Measurements from ENCODE around the gene LSP1. TPM values are rescaled to one million over a fixed set of nuclear protein-coding genes. Genes with fewer than 3 reads are reported as not detected.

The LSP1 gene
- total RNA-seq, 1 donor from 2014 or later = 46.4 TPM

GRCh38 chr11:1888347-1888753, 35.5 kb downstream of the LSP1 start:
- DNase-seq (ENCODE audit: low spot score) = no peak

- no peak for DNase-seq (ENCODE audit: low spot score)
Observed at GRCh38 chr11:1888811-1889210, 35.9 kb downstream of the LSP1 start.

- DNase-seq (ENCODE audit: low spot score) = no peak
Observed at GRCh38 chr11:1889224-1889930, 36.5 kb downstream of the LSP1 start.

GRCh38 chr11:1889941-1890855, 37.3 kb downstream of the LSP1 start:
- no peak for DNase-seq (ENCODE audit: low spot score)

- no peak for DNase-seq (ENCODE audit: low spot score)
Observed at GRCh38 chr11:1890856-1891830, 38.3 kb downstream of the LSP1 start.

- no peak for DNase-seq (ENCODE audit: low spot score)
Observed at GRCh38 chr11:1891831-1892115, 38.9 kb downstream of the LSP1 start, which contains the start of gene PRR33. Gene PRR33, minus strand, starts transcription at chr11:1891895. Its CDS starts 1,311 bp downstream, at chr11:1890584.

GRCh38 chr11:1892116-1892515, 39.2 kb downstream of the LSP1 start:
- DNase-seq (ENCODE audit: low spot score) = no peak

- no peak for DNase-seq (ENCODE audit: low spot score)
Observed at GRCh38 chr11:1892558-1892957, 39.7 kb downstream of the LSP1 start.

GRCh38 chr11:1893581-1894359, 40.9 kb downstream of the LSP1 start:
- DNase-seq (ENCODE audit: low spot score) = no peak

- DNase-seq (ENCODE audit: low spot score) = no peak
Observed at GRCh38 chr11:1894759-1895158, 41.9 kb downstream of the LSP1 start.

- no peak for DNase-seq (ENCODE audit: low spot score)
Observed at GRCh38 chr11:1896468-1896867, 43.6 kb downstream of the LSP1 start.

GRCh38 chr11:1896923-1897322, 44.0 kb downstream of the LSP1 start:
- DNase-seq (ENCODE audit: low spot score) = no peak

GRCh38 chr11:1899090-1899489, 46.2 kb downstream of the LSP1 start:
- DNase-seq (ENCODE audit: low spot score) = no peak

- no peak for DNase-seq (ENCODE audit: low spot score)
Observed at GRCh38 chr11:1899686-1900085, 46.8 kb downstream of the LSP1 start.

GRCh38 chr11:1906181-1906580, 53.3 kb downstream of the LSP1 start:
- no peak for DNase-seq (ENCODE audit: low spot score)

- peak; percentile 75 for DNase-seq (ENCODE audit: low spot score)
Observed at GRCh38 chr11:1906611-1907423, 53.9 kb downstream of the LSP1 start.

GRCh38 chr11:1908618-1909017, 55.7 kb downstream of the LSP1 start:
- no peak for DNase-seq (ENCODE audit: low spot score)

GRCh38 chr11:1909524-1909923, 56.6 kb downstream of the LSP1 start:
- peak; percentile 14 for DNase-seq (ENCODE audit: low spot score)

- DNase-seq (ENCODE audit: low spot score) = no peak
Observed at GRCh38 chr11:1912289-1912878, 59.5 kb downstream of the LSP1 start.

Measured in mesenteric fat pad (tissue), 1 donor.